ENCODE data around the gene WNT11.

DNA sequence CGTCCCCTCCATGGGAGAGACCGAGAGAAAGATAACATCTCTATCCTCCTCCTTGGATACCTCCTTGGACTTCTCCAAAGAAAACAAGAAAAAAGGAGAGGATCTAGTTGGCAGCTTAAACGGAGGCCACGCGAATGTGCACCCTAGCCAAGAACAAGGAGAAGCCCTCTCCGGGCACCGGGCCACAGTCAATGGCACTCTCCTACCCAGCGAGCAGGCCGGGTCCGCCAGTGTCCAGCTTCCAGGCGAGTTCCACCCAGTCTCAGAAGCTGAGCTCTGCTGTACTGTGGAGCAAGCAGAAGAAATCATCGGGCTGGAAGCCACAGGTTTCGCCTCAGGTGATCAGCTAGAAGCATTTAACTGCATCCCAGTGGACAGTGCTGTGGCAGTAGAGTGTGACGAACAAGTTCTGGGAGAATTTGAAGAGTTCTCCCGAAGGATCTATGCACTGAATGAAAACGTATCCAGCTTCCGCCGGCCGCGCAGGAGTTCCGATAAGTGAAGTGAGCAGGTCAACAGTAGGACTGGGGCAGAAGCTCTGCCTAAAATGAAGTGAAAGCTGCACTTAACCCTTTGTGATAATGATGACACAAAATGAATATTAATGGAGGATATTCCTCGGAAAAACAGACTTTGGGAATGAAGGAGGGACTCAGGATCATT is 65.3 kb downstream of the WNT11 start:
- TF ChIP-seq, protein P1, sequence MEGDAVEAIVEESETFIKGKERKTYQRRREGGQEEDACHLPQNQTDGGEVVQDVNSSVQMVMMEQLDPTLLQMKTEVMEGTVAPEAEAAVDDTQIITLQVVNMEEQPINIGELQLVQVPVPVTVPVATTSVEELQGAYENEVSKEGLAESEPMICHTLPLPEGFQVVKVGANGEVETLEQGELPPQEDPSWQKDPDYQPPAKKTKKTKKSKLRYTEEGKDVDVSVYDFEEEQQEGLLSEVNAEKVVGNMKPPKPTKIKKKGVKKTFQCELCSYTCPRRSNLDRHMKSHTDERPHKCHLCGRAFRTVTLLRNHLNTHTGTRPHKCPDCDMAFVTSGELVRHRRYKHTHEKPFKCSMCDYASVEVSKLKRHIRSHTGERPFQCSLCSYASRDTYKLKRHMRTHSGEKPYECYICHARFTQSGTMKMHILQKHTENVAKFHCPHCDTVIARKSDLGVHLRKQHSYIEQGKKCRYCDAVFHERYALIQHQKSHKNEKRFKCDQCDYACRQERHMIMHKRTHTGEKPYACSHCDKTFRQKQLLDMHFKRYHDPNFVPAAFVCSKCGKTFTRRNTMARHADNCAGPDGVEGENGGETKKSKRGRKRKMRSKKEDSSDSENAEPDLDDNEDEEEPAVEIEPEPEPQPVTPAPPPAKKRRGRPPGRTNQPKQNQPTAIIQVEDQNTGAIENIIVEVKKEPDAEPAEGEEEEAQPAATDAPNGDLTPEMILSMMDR (conservative IDR thresholded peaks at IDR 0.05; ENCODE audit: low read depth, low read length), result no peak
- TF ChIP-seq EZH2phosphoT487 (IDR thresholded peaks at IDR 0.05; ENCODE audit: borderline replicate concordance, low read length) (no peak), EZH2 (IDR thresholded peaks at IDR 0.05; ENCODE audit: low read length, unreplicated experiment) (no peak)
